GM12801 (cell line): ENCODE results near the gene SDCCAG8.

Experiments
- CTCF ChIP-seq: IDR thresholded peaks from one replicate; pipeline ENCODE4 v1.5.1; 2011; ENCODE audit warnings: control low read depth; ENCODE audit not compliant: insufficient read length; ENCODE audit errors: extremely low read depth

The SDCCAG8 gene

GRCh38 chr1:243256590-243256989, 749 bp downstream of the SDCCAG8 start:
- TF ChIP-seq CTCF, result no peak

GRCh38 chr1:243257189-243257588, 1.3 kb downstream of the SDCCAG8 start:
- no peak for TF ChIP-seq CTCF

GRCh38 chr1:243258731-243259130, 2.9 kb downstream of the SDCCAG8 start:
- TF ChIP-seq CTCF, result no peak

- TF ChIP-seq CTCF, result no peak
These were observed 4.5 kb downstream of the SDCCAG8 start for GRCh38 chr1:243260221-243260880.

GRCh38 chr1:243261390-243261789, 5.5 kb downstream of the SDCCAG8 start:
- TF ChIP-seq CTCF, result no peak

- no peak for TF ChIP-seq CTCF
These were observed 8.9 kb downstream of the SDCCAG8 start for GRCh38 chr1:243264717-243265116.

- TF ChIP-seq CTCF, result no peak
These were observed 10.4 kb downstream of the SDCCAG8 start for GRCh38 chr1:243266231-243266630.

GRCh38 chr1:243267471-243267880, 11.6 kb downstream of the SDCCAG8 start:
- no peak for TF ChIP-seq CTCF
